ENCODE data around the gene CALR. TPM values are rescaled to one million over a fixed set of nuclear protein-coding genes. Genes with fewer than 3 reads are reported as not detected.
"Not testable (repeated sequence)": the region's sequence is repeated elsewhere in the genome, so short reads cannot be mapped to it uniquely, and the experiment has no call there.

CALR gene
- total and polyA plus RNA-seq, 9 of the 15 experiments (the other 6 are each of a cell fraction or from before 2014, with no cell fraction given): 126 to 811 (median 642) TPM

DNA sequence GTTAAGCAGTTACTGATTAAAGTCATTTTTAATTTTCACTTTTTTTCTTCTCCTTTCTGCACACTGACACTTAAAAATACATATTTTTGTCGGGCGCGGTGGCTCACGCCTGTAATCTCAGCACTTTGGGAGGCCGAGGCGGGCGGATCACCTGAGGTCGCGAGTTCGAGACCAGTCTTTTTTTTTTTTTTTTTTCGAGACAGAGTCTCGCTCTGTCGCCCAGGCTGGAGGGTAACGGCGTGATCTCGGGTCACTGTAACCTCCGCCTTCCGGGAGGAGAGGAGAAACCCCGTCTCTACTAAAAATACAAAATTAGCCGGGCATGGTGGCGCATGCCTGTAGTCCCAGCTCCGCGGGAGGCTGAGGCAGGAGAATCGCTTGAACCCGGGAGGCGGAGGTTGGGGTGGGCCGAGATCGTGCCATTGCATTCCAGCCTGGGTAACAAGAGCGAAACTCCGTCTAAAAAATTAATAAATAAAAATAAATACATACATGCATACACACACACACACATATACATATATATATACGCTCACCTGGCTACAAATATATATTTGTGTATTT lies 19.1 kb downstream of the CALR start (continued):
- TF ChIP-seq, protein P1, sequence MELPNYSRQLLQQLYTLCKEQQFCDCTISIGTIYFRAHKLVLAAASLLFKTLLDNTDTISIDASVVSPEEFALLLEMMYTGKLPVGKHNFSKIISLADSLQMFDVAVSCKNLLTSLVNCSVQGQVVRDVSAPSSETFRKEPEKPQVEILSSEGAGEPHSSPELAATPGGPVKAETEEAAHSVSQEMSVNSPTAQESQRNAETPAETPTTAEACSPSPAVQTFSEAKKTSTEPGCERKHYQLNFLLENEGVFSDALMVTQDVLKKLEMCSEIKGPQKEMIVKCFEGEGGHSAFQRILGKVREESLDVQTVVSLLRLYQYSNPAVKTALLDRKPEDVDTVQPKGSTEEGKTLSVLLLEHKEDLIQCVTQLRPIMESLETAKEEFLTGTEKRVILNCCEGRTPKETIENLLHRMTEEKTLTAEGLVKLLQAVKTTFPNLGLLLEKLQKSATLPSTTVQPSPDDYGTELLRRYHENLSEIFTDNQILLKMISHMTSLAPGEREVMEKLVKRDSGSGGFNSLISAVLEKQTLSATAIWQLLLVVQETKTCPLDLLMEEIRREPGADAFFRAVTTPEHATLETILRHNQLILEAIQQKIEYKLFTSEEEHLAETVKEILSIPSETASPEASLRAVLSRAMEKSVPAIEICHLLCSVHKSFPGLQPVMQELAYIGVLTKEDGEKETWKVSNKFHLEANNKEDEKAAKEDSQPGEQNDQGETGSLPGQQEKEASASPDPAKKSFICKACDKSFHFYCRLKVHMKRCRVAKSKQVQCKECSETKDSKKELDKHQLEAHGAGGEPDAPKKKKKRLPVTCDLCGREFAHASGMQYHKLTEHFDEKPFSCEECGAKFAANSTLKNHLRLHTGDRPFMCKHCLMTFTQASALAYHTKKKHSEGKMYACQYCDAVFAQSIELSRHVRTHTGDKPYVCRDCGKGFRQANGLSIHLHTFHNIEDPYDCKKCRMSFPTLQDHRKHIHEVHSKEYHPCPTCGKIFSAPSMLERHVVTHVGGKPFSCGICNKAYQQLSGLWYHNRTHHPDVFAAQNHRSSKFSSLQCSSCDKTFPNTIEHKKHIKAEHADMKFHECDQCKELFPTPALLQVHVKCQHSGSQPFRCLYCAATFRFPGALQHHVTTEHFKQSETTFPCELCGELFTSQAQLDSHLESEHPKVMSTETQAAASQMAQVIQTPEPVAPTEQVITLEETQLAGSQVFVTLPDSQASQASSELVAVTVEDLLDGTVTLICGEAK (IDR thresholded peaks at IDR 0.05): peak; percentile 61
- TF ChIP-seq, protein P1 (CRISPR knock-in tag; IDR thresholded peaks at IDR 0.05): not testable (repeated sequence)
- TF ChIP-seq BCOR (IDR thresholded peaks at IDR 0.05): peak; percentile 95
